Left ventricle myocardium inferior (tissue), 1 donor: ENCODE results near the gene SEMA4G. TPM values are rescaled to one million over a fixed set of nuclear protein-coding genes. Genes with fewer than 3 reads are reported as not detected.
"Not testable (repeated sequence)": the region's sequence is repeated elsewhere in the genome, so short reads cannot be mapped to it uniquely, and the experiment has no call there.

Experiments used
- DNase-seq: peaks from one replicate; pipeline ENCODE4 v3.0.0-alpha.2; 2020
- H3K27ac ChIP-seq: fragments of 200-600 bp; replicated peaks from 2 replicates; pipeline ENCODE4 v1.8.0; 2021
- H3K27me3 ChIP-seq: fragments of 200-600 bp; 2 replicates; pipeline ENCODE4 v1.8.0; 2021; ENCODE audit warnings: low read depth
- H3K36me3 ChIP-seq: fragments of 200-600 bp; 2 replicates; pipeline ENCODE4 v1.8.0; 2021
- H3K4me1 ChIP-seq: fragments of 200-600 bp; 2 replicates; pipeline ENCODE4 v1.8.0; 2021
- H3K4me3 ChIP-seq: fragments of 200-600 bp; 2 replicates; pipeline ENCODE4 v1.8.0; 2021; ENCODE audit warnings: mild to moderate bottlenecking, moderate library complexity
- H3K9me3 ChIP-seq: fragments of 200-600 bp; replicated peaks from 2 replicates; pipeline ENCODE4 v1.8.0; 2021
- intact Hi-C: fragments of 100-400 bp; cut with micrococcal nuclease; formaldehyde crosslinking; loops from one replicate; pipeline ENCODE4 v1.11.0; 2022
- total RNA-seq: library from RNA; stranded (reverse); fragmentation: NEBNext Ultra II Directional; extraction: Animal tissue kit (Norgen Biotek cat#: 25700); gene quantifications from one replicate; pipeline ENCODE4 v1.2.1, GENCODE V29; 2021
- TF ChIP-seq, protein P1 (sequence below): fragments of 200-600 bp; IDR thresholded peaks from 2 replicates; pipeline ENCODE4 v1.8.0; 2021; ENCODE audit warnings: antibody characterized with exemption, mild to moderate bottlenecking, borderline replicate concordance
- donor health status: DM: no; HTN: yes; CAD: no; lungs with severe emphysema.

The SEMA4G gene
- total RNA-seq, 1 donor from 2014 or later: 0.52 TPM

DNA sequence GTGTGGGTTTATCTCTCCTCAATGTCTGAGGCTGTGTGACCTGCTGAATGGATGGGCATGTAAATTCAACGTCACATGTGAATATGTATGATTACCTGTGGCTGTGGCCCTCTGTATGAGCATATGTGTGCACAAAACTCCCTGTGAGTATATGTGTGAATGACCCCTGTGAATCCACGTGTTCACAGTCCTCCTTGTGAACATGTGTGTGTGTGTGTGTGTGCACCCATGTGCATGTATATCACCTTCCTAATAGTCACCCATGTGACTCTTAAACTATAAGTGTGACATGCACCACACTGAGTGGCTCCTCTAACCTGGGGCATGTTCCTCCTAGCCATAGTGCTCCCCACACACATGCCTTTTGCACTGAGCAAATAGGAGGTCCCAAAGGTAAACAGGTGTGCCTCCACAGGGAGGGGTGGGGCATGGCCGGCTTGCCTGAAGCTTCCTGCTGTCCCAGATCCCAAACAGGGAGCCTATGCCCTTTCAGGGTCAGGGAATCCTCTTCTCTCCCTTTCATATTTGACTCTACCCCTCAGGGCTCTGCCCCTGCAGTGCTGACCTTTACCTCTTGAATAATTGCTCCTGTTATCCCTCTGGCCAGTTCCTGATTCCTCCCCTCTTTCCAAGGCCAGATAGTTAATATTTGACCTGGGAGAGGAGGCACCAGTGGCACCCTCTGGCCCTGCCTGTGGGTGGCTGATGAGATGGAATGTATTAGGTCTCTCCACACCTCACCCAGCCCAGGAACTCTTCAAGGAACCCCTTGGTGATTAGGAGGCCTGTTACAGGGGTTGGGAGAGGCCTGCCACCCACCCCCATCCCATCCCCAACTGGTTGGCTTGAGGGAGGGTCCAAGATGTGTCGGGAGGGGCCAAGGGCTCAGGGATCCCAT lies 1.9 kb downstream of the SEMA4G start:
- Histone ChIP-seq H3K4me1 (peaks cover 17% of the 10 kb centered on the region), H3K4me3 (no peak overlapping the region), H3K27ac (no peak overlapping the region), H3K27me3 (no peaks in the 10 kb centered on the region), H3K9me3 (no peaks in the 10 kb centered on the region), H3K36me3 (peaks cover 5% of the 10 kb centered on the region)
- intact Hi-C loops: no loop called here
- no peak for DNase-seq
- TF ChIP-seq, protein P1, sequence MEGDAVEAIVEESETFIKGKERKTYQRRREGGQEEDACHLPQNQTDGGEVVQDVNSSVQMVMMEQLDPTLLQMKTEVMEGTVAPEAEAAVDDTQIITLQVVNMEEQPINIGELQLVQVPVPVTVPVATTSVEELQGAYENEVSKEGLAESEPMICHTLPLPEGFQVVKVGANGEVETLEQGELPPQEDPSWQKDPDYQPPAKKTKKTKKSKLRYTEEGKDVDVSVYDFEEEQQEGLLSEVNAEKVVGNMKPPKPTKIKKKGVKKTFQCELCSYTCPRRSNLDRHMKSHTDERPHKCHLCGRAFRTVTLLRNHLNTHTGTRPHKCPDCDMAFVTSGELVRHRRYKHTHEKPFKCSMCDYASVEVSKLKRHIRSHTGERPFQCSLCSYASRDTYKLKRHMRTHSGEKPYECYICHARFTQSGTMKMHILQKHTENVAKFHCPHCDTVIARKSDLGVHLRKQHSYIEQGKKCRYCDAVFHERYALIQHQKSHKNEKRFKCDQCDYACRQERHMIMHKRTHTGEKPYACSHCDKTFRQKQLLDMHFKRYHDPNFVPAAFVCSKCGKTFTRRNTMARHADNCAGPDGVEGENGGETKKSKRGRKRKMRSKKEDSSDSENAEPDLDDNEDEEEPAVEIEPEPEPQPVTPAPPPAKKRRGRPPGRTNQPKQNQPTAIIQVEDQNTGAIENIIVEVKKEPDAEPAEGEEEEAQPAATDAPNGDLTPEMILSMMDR: no peak

DNA sequence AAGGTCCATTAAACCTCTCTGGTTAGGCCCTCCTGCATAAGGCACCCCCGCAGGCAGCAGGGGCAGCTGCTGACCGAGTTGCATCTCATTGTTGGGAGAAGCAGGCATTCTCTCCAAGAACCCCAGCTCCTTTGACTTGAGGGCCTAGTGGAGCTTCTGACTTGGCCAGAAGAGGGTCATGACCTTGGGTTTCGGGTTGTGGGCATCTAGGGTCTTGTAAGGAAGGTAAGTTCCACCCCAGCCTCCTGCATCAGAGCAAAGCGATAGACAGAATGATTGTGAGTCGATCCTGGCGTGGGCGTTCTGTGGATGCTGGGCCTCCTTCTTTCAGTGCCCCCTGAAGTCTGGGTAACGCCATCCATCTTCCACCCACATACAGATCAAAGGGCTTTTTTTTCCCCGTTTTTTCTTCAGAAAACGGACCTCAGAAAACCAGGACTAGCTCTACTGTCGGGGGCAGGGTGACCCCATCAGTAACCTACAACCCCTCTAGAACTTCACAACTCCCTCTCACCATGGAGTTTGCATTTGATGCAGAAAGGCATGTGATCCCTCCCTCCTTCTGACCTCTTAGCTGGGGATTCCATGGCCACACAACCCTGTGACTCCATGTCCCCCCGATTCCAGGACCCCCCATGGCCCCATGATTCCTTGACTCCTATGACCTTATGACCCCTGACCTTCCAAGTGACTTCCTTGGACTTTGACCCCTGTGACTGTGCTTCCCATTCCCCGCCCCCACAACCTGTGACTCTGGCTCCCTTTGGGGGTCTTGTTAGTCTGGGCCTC lies 3.0 kb downstream of the SEMA4G start:
- Histone ChIP-seq H3K36me3 (no peaks in the 10 kb centered on the region), H3K27me3 (no peaks in the 10 kb centered on the region), H3K9me3 (no peaks in the 10 kb centered on the region), H3K4me1 (peaks cover 17% of the 10 kb centered on the region), H3K4me3 (no peak overlapping the region), H3K27ac (no peak overlapping the region)
- no peak for DNase-seq
- TF ChIP-seq, protein P1: no peak
- intact Hi-C loops: no loop called here

DNA sequence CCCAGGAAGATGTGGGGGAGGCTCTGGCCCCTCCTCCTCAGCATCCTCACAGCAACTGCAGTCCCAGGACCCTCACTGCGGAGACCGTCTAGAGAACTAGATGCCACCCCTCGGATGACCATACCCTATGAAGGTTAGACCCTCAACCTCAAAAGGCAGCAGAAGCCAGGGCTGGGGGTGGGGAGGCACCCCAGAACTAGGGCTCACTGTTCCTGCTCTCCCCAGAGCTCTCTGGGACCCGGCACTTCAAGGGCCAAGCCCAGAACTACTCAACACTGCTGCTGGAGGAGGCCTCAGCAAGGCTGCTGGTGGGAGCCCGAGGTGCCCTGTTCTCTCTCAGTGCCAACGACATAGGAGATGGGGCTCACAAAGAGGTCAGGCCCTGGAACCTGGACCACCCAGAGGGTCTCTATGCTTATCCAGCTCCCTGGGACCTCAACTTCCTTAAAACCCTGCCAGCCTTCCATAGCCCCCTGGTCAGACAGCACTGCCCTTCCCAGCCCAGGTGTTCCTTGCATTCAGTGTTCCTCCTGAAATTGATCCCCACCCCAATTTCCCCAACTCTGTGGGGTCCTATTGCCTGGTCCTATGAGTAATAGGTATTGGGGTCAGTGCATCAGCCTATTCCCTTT lies 3.7 kb downstream of the SEMA4G start:
- H3K27ac ChIP-seq: no peak overlapping the region
- peaks cover under 1% of the 10 kb centered on the region for H3K36me3 ChIP-seq
- DNase-seq: no peak
- no peak overlapping the region for H3K4me3 ChIP-seq
- TF ChIP-seq, protein P1: no peak
- H3K27me3 ChIP-seq: no peaks in the 10 kb centered on the region
- H3K9me3 ChIP-seq: no peaks in the 10 kb centered on the region
- peaks cover 17% of the 10 kb centered on the region for H3K4me1 ChIP-seq
- intact Hi-C loops: no loop called here

- H3K4me3 ChIP-seq, intact Hi-C loops, H3K9me3 ChIP-seq, H3K27ac ChIP-seq, H3K4me1 ChIP-seq, DNase-seq, H3K27me3 ChIP-seq: not testable (repeated sequence)
- H3K36me3 ChIP-seq: peaks cover 23% of the 10 kb centered on the region
Observed at GRCh38 chr10:100975397-100975796, 6.1 kb downstream of the SEMA4G start.

GRCh38 chr10:100976906-100977305 lies 7.6 kb downstream of the SEMA4G start:
- TF ChIP-seq, protein P1: no peak
- DNase-seq: no peak
- intact Hi-C loops: no loop called here

More at GRCh38 chr10:100976906-100977305, 7.6 kb downstream of the SEMA4G start:
- no peaks in the 10 kb centered on the region for H3K4me1 ChIP-seq
- H3K4me3 ChIP-seq: no peak overlapping the region
- H3K27ac ChIP-seq: no peak overlapping the region
- H3K36me3 ChIP-seq: peaks cover 34% of the 10 kb centered on the region
- no peaks in the 10 kb centered on the region for H3K27me3 ChIP-seq
- no peaks in the 10 kb centered on the region for H3K9me3 ChIP-seq
